NCI-H748 treated with DMSO at 0.1 percent for 48 hours (cell line): ENCODE data around the gene GRM5.

ENCODE experiments used
- DNase-seq: peaks from one replicate; lab custom pipeline; 2025; lab: John Stamatoyannopoulos, UW

Gene GRM5

GRCh38 chr11:88701816-88702215, 364.0 kb downstream of the GRM5 start:
- DNase-seq: no peak

GRCh38 chr11:88697139-88697538, 368.6 kb downstream of the GRM5 start:
- DNase-seq: no peak

- no peak for DNase-seq
These were observed 369.9 kb downstream of the GRM5 start for GRCh38 chr11:88695689-88696414.

- DNase-seq: no peak
These were observed 373.3 kb downstream of the GRM5 start for GRCh38 chr11:88692306-88693086.

GRCh38 chr11:88689548-88690240, 376.1 kb downstream of the GRM5 start:
- DNase-seq: no peak

GRCh38 chr11:88683024-88683423, 382.8 kb downstream of the GRM5 start:
- DNase-seq: no peak

GRCh38 chr11:88680806-88681205, 385.0 kb downstream of the GRM5 start:
- no peak for DNase-seq

GRCh38 chr11:88666364-88666763, 399.4 kb downstream of the GRM5 start:
- DNase-seq: no peak

- no peak for DNase-seq
These were observed 408.6 kb downstream of the GRM5 start for GRCh38 chr11:88657076-88657738.

GRCh38 chr11:88656283-88656682, 409.5 kb downstream of the GRM5 start:
- no peak for DNase-seq

- no peak for DNase-seq
These were observed 410.1 kb downstream of the GRM5 start for GRCh38 chr11:88655656-88656055.

GRCh38 chr11:88655196-88655595, 410.6 kb downstream of the GRM5 start:
- DNase-seq: no peak

GRCh38 chr11:88651556-88651955, 414.2 kb downstream of the GRM5 start:
- DNase-seq: no peak

- DNase-seq: no peak
These were observed 421.1 kb downstream of the GRM5 start for GRCh38 chr11:88644724-88645123.

GRCh38 chr11:88632163-88632562, 433.6 kb downstream of the GRM5 start:
- DNase-seq: no peak

- DNase-seq: no peak
These were observed 434.3 kb downstream of the GRM5 start for GRCh38 chr11:88631497-88631896.

GRCh38 chr11:88629496-88629895, 436.3 kb downstream of the GRM5 start:
- DNase-seq: no peak

GRCh38 chr11:88626216-88626615, 439.6 kb downstream of the GRM5 start:
- DNase-seq: no peak

GRCh38 chr11:88623531-88623930, 442.3 kb downstream of the GRM5 start:
- DNase-seq: no peak

GRCh38 chr11:88620568-88621130, 445.1 kb downstream of the GRM5 start:
- no peak for DNase-seq

- DNase-seq: no peak
These were observed 446.0 kb downstream of the GRM5 start for GRCh38 chr11:88619656-88620385.
